Camera-type eye (tissue), 1 donor: ENCODE data around the gene VPS35. TPM values are rescaled to one million over a fixed set of nuclear protein-coding genes. Genes with fewer than 3 reads are reported as not detected.

Source experiments
- total RNA-seq: library from RNA; depleted of rRNA; stranded (reverse); fragments of >200 nt; gene quantifications from one replicate; pipeline ENCODE4 v1.2.3, GENCODE V29; 2014

VPS35 gene
- 173 TPM for total RNA-seq

GRCh38 chr16:46688654-46689364, at the start of gene VPS35:
TSS of gene VPS35 (minus strand) at chr16:46689178. CDS start at chr16:46689133, 45 bp downstream.

GRCh38 chr16:46689365-46690280, 645 bp upstream of the VPS35 start, which contains the start of gene ORC6:
TSS of gene ORC6 (plus strand) at chr16:46689659. CDS start at chr16:46689706, 47 bp downstream.

GRCh38 chr16:46621006-46621933, 67.7 kb downstream of the VPS35 start, which contains the start of gene SHCBP1:
TSS of gene SHCBP1 (minus strand) at chr16:46621379. CDS start at chr16:46621359, 20 bp downstream.

Other genes with a start within 250 kb of the VPS35 start
- gene SHCBP1, start 67.8 kb downstream of the VPS35 start, total RNA-seq: 7.4 TPM
- gene ORC6, start 481 bp upstream of the VPS35 start, total RNA-seq: 8.7 TPM
- gene MYLK3, start 59.2 kb upstream of the VPS35 start, total RNA-seq: 4.6 TPM
- gene C16orf87, start 142.0 kb upstream of the VPS35 start, total RNA-seq: 23.7 TPM
- 31.9 TPM for gene GPT2, start 195.2 kb upstream of the VPS35 start, total RNA-seq